HG03097 (cell line): Measurements from ENCODE around the gene MYO19.
"Not testable (repeated sequence)": the region's sequence is repeated elsewhere in the genome, so short reads cannot be mapped to it uniquely, and the experiment has no call there.

Source experiments
- ATAC-seq: cut with Tn5 transposase; IDR thresholded peaks from one replicate; pipeline ENCODE4 v1.9.1; 2021; ENCODE audit not compliant: unreplicated experiment, low FRiP score

Gene MYO19

DNA sequence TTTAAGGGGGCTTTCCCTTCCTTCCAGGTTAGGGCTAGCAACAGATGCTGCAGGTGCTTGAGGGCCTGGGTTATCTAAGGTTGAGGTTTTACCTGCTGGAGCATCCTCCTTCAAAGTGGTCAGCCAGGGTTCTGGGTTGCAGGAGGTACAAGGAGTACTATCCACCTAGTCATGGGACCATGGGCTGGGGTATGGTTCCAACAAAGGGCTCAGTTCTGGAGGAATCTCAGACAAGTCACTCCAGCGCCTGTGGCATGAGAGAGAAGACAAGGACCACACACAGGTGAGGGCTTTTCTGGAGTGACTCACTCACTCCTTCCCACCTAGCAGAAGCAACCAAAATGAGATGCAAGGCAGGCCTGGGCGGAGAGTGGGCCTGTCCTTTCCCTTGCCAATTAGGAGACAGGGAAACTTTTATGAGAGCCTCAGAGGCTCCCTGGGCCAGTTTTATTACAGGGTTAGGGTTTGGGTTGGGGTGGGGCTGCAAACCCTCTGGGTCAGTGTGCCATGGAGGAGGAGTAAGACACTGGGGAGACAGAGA is 2.2 kb downstream of the MYO19 start:
- ATAC-seq, result no peak

DNA sequence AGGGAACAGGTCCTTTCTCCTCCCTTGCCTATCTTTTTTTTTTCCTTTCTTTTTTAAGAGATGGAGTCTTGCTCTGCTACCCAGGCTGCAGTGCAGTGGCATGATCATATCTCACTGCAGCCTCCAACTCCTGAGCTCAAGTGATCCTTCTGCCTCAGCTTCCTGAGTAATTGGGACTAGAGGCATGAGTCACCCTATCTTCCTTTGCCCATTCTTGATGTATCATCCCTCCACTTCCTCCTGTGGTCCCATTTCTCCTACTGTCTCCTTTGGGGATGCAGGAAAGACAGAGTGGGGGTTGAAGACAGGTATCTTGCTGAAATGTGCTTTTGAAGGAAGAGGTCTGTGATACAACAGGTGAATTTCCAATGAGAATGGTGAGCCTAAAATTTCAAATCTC is 5.5 kb downstream of the MYO19 start:
- no peak for ATAC-seq

DNA sequence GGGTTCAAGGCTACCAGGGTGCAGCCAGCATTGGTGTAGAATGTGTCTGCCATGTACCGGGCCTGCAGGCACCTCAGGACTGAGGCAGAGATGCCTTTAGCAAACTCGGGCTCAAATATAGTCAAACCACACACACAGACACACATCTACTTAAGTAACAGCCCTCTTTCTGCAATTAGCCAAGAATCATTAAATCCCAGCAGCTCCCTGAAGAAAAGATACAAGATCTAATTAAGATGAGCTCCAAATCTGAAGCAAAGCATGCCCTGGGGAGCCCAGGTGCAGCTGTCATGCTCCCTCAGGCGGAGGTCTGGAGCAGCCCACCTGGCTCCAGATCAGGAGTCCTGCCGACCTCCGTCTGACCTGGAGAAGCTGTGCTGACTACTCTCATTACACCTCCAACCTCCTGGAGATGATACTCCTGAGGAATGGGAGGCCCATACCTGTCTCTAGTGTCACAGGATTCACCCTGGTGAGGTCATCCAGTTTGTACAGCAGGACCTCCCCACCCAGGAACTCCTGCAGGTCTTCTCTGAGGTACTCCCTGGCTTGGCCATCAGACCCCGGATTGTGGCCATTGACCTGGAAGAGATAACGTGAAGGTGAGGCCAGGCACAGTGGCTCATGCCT is 6.9 kb downstream of the MYO19 start:
- no peak for ATAC-seq

DNA sequence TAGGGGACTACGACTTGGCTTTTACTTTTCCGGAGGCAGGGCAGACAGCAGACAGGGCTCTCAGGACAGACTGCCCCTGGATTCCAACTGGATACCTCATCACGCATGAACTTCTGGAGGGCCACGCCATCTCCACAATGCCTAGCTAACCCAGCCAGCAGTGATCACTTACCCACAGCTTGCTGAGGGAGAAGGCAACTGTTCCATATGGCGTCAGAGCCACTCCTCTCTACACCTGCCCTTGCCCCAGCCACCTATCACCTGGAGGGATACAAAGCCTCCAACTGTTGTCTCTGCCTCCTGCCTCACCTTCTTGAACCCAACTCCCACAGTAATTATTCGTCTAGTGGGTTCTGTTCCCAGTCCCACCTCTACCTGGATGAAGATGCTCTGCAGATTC is 8.8 kb downstream of the MYO19 start:
- ATAC-seq, result no peak

DNA sequence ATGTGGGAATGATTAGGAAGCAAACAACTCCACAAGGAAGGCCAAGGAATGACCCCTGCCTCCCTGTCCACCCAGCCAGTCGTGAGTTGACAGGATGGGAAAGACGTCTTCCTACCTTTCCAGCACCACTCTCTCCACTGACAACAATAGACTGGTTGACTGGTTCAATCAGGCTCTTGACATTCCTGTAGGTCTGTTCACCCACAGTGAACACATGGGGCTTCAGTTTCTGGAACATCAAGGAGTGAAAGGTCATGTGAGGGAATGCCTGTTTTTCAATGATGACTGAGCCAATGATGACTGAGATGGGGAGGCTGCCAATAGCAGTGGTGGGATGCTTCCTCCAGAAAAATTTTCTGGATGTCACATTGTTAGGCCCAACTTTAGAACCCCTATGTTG is 9.6 kb downstream of the MYO19 start:
- ATAC-seq, result no peak

DNA sequence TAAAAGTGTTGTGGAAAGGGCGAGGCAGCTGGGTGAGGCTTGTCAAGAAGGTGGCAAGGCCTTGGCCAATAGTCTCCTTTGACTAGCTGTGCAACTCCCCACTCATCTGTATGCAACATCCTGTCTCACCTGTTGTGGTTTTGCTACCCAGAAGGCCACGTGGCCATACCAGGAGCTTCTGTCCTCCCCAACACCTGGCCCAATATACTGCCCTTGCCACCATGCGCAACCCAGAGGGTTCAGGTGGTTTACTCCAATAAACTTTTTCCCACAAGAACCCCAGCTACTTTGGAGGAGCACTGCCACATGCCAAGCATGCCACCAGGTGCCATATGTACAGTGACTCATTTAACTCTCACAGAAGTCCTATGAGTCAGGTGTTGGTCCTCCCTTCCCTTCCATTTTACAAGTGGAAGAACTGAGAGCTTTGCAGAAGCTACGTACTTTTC is 10.2 kb downstream of the MYO19 start:
- ATAC-seq, result no peak

DNA sequence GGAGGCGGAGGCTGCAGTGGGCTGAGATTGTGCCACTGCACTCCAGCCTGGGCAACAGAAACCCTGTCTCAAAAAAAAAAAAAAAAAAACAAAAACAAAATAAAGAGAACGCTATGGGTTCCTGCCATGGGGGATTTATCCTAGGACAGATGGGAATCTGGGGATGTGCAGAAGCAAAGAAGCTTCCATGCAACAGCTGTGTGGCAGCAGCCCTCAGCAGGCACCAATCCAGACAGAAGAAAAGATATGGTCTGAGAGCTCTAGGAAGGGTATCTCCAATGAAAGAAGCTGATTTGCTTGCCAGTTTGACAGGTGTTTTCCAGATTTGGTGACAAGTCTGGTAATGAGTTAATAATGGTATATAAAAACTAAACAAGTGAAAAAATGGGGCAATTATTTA is 11.6 kb downstream of the MYO19 start:
- ATAC-seq, result no peak

DNA sequence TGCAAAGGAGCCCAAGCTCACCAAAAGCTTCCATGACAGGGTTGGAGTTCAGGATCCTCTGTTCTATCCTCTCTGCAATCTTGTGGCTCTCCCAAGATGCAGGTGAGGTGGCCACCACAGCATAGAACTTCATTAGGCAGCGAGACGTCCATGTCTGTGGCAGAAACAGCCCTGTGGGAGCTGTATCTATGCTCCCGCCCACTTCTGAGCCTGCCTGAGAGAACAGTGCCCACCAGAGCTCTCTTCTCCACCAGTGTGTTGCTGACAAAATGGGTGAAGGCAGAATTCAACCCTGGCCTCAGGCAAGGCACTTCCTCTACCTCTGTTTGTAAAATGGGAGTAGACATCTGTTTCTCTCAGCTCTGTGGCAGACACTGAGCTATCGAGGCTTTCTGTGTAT is 18.8 kb downstream of the MYO19 start:
- no peak for ATAC-seq

DNA sequence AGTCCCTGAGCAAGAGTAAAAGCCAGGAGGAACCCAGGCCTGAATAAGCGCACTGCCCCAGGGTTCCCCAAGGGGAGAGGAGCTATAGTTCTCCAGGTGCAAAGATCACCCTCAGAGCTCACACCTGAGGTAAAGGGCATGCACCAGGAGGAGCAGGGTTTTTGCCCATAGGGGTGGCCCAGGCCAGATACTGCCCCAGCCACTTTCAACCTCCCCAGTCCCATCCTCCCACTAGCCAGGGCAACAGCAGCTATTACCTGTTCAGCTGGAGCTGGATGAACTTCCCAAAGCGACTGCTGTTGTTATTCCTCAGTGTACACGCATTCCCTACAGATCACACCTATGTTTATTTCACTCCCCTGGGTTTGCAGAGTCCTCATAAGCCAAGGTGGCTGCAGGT is 19.8 kb downstream of the MYO19 start:
- ATAC-seq, result no peak

DNA sequence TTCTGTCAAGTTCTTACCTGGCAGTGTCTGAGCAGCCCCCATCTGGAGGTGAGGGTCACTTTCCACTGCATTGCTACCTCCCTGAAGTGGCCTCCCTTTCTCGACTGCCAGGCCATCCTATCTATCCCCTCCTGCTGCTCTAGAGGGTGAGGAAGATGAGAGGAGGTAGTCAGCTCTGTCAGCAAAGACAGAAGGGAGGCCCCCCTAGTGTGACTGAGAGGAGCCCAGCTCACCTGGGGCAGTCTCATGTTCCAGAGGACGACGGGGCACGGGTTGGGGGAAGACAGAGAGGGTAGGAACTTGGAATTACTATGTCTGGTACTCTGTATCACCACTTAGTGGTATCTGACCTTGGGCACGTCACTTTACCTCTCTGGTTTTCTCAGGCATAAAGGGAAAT is 22.0 kb downstream of the MYO19 start:
- no peak for ATAC-seq

DNA sequence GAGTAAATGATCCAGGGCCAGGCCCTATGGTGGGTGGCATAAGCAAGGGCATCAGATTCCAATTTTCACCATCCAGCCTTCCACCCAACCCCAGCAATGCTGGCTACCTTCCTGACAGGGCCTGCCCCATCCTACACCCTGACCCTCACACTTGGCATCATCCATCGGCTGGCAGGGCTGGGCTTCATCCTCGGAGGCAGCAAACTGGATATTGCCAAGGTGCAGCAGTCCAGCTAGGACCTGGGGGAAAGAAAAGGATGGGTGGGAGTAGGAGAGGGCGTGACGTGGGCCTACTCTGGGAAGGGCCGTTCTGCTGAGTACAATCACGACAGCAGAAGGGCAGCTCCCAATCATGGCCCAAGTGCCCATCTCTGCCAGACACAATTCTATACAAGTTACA is 23.5 kb downstream of the MYO19 start:
- no peak for ATAC-seq

DNA sequence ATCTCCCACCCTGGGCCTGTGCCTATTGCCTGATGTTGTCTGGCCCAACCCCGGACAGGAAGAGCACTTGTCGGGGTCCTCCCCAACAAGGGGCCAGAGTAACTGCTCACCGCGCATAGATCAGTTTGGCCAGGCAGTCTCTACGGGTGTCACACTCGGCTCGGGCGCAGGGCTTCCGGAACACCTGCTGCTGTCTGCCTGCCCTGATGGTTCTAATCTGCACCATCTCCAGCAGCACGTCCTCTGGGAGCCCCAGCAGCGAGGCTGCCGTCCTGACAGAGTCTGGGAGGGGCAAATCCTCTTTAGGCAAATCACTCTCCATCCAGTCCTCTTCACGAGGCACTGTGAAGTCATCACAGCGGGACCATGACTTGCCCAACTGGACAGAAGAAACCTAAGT is 24.0 kb downstream of the MYO19 start:
- no peak for ATAC-seq

DNA sequence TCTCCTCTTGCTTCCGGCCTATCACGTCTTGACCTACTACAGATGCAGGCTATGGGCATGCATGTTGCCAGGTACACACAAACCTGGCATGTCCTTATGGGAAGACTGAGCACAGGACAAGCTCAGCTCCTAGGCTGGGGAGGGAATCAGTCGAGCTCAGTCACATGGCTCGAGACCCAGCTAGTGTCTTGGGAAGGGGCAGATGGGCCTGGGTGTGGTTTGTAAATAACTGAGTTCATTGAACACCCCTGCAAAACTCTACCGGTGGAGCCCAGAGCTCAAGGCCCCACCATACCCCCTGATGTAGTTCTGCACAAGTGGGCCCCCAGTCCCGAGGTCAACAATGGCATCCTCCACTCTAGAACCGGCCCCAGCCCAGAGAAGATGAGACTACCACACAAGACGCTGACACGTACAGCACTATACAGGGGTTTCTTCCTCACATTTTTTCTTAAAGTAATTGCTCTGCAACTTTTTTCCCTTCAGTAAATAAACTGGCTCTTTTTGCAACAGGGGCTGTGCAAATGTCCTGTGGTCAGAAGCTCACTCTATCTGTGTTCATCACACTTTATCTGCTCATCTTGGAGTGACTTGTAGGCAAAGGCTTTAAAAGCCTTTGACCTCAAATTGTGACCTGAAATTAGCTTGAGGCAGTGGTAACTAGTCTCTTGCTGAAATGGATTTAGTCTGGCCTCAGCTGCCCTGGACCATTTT is 25.2 kb downstream of the MYO19 start:
- no peak for ATAC-seq

DNA sequence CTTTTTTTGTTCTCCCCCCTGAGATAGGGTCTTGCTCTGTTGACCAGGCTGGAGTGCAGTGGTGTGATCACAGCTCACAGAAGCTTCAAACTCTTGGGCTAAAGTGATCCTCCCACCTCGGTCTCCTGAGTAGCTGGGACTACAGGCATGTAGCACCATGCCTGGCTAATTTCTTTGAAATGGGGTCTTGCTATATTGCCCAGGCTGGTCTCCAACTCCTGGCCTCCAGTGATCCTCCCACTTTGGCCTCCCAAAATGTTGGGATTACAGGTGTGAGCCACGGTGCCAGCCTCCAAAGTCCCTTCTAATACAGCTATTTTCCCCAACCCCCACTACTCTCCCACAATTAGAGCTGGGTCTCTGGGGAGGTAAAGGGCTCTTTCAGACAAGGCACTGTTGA is 26.2 kb downstream of the MYO19 start:
- ATAC-seq, result not testable (repeated sequence)

DNA sequence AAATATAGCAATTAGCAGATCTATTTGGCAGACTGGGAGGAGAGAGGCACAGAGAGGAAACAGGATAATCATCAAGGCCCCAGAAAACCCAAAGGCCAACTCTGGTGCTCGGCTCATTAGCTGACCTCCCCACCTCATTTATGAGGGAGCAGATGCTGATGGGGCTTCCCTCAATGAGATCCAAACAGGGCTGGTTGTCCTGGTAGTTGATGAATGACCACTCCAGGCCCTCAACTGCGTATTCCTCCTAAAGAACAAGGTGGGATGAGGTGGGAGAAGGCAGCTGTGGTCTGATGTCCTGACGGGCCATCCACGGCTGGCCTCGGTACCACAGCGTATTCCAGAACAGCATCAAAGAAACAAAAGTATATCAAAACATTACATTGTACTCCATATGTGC is 27.4 kb downstream of the MYO19 start:
- ATAC-seq, result no peak

DNA sequence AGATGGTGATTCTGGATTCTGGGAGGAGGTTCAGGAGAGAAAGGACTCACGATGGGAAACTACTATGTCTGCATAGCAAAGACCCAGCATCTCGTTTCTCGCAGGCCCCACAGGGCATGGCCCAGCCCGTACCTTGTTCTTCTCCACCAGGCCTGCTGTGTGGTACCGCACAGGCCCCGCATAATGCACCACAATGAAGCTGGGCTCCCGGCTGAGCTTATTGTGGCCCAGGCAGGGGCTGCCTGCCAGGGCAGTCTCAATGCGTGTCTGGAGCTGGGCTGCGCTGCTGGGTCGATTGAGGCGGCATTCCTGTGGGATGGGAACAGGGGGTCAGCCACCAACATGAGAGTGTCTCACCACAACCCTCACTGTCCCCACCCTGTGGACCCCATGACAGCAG is 27.8 kb downstream of the MYO19 start:
- no peak for ATAC-seq

DNA sequence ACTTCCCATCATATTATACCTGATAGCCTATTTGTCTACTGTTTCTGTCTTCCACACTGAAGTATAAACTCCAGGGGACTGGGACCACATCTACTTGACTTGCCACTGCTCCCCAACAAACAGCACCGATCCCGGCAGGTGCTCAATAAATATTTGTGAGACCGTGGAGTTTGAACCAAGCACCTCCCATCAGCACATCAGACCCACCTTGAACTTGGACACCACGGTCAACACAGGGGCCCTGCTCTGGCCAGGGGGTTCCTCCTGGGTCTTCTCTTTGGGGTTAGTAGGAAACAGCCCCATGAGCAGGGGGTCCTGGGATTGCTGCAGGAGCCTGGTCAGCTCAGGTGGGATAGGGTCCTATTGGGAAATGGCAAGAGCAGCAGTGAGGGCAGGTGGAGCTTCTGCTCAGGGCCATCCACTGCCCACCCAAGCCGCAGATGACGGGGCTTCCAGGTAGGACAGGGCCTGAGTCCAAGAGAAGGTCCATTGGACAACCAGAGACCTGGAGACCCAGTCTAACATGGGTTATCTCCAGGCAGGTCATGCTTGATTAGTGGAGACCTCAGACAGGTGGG is 28.3 kb downstream of the MYO19 start:
- ATAC-seq, result no peak

DNA sequence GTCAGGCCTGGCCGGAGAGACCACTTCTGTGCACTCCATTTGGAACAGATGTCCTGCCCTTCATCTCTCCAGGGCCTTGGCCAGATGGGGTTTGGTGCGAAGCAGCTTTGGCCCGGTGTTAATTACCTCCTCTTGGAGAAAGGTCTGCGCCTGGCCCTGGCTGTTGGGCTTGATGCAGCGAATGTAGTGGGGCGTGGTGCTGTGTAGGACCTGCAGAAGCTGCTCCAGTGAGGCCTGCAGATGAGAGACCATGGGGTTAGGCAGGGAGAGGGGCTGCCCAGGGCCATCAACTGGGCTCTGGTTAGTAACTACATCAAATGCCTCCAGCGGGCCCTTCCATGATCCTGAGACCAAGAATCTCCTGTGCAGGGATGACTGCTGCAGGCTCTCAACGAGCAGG is 29.5 kb downstream of the MYO19 start:
- no peak for ATAC-seq

DNA sequence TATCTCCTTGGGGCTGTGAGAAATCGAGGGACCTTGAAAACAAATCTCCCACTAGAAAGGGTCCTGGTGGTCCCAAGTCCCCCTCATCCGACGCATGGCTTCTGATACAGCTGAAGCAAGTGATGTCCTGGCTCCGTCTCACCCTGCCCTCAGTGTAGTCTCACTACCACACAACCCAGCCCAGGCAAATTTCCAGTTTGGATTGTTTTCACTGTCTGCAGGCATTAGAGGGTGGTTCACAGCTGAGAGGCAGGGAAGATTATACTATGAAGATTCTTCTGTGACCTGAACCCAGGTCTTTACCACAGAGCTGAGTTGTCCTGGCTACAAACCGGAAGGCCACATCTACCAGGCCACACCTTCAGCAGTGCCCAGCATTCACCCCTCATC is 30.5 kb downstream of the MYO19 start:
- no peak for ATAC-seq

DNA sequence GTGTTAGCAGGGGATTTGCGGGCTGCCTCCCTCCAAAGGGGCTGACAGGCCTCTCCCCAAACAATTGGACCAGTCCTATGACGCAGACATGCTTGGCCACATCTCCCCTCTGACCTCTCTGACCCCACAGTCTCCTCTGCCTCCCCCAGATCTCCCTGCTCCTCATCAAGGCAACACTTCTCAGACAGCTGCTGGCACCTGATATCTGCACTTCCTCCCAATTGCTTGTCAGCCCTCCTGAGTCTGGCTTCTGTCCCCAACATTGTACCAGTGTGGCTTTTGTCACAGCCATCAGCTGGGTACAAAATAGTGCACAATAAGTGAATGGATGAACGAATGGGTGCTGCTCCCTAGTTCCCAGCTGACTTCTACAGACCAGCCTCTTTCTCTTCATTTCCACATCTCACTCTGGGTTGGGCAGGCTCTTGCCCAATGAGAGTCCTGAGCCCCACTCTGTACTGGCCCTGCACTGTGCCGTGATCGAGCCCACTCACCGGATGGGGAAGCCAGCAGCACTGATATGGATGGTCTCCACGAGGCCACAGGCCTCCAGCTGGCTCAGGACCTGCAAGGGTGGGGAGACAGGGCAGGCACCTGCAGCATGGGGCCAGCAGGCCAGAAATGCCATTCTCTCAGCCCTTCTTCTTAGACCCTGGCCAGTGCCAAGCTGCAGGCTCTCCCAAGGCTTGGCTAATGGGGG is 31.1 kb downstream of the MYO19 start:
- no peak for ATAC-seq

DNA sequence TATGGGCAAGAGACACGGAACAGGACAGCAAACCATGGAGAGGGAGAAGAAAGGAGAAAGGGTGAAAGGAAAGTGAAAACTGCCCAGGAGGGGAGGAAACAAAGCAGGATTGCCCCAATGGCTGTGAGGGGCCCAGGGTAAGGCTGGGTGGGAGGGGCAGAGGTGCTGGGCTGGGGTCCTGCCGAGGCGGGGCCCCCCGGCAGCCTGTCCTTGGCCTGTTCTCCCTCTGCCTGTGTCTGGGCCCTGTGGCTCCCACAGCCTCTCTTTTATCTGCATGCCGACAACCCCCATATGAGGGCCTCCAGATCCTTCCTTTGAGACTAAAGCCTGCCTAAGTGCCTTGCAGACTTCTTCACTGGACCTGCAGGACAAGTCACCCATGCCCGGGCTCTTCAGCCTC is 32.7 kb downstream of the MYO19 start:
- no peak for ATAC-seq
